Ovary (tissue), 3 donors: ENCODE measurements around the gene TMEM182.

Source experiments
- CTCF ChIP-seq, 3 donors: fragments of 450-650 bp in 2 of 3; fragments of 200-600 bp in 1 of 3; IDR thresholded peaks; one replicate each; pipeline versions ENCODE4 v1.5.1 to v1.8.0; 2016 to 2022; ENCODE audit warnings: antibody characterized with exemption in 3 of 3, mild to moderate bottlenecking in 1 of 3
- POLR2A ChIP-seq: fragments of 450-650 bp; IDR thresholded peaks from one replicate; pipeline ENCODE4 v1.6.1; 2017; ENCODE audit warnings: antibody characterized with exemption, mild to moderate bottlenecking, moderate library complexity
- donor health status: DM: no; HTN: no; CAD: no.

GRCh38 chr2:102790091-102790455, 28.2 kb downstream of the TMEM182 start:
- TF ChIP-seq CTCF (IDR thresholded peaks at IDR 0.05): no peak
- TF ChIP-seq POLR2A: no peak
